BLaER1 treated with 17β-estradiol and CSF1 and Interleukin-3, amounts not matched to agents 10 nM and 100 nM (cell line): ENCODE measurements around the gene ACKR3.

ENCODE experiments used
- H3K27ac ChIP-seq, 11 experiments: shearing (Covaris generic); formaldehyde crosslinking; 2 replicates each; pipeline ENCODE4 v1.8.1; 2022
- H3K27me3 ChIP-seq, 11 experiments: shearing (Covaris generic); formaldehyde crosslinking; 2 replicates each; pipeline ENCODE4 v1.8.1; 2022
- H3K36me3 ChIP-seq, 11 experiments: shearing (Covaris generic); formaldehyde crosslinking; 2 replicates each; pipeline ENCODE4 v1.8.1; 2022
- H3K4me1 ChIP-seq, 10 experiments: shearing (Covaris generic); formaldehyde crosslinking; 2 replicates each; pipeline ENCODE4 v1.8.1; 2022
- H3K4me2 ChIP-seq, 11 experiments: shearing (Covaris generic); formaldehyde crosslinking; 2 replicates each; pipeline ENCODE4 v1.8.1; 2022
- H3K4me3 ChIP-seq, 10 experiments: shearing (Covaris generic); formaldehyde crosslinking; 2 replicates each; pipeline ENCODE4 v1.8.1; 2022
- H3K9ac ChIP-seq, 11 experiments: shearing (Covaris generic); formaldehyde crosslinking; 2 replicates each; pipeline ENCODE4 v1.8.1; 2022
- H3K9me3 ChIP-seq, 11 experiments: shearing (Covaris generic); formaldehyde crosslinking; replicated peaks in 1 of 11; 2 replicates each; pipeline ENCODE4 v1.8.1; 2022
- H4K20me1 ChIP-seq, 11 experiments: shearing (Covaris generic); formaldehyde crosslinking; 2 replicates each; pipeline ENCODE4 v1.8.1; 2022
- Cebpa-rat ChIP-seq, 11 experiments: shearing (Covaris generic); IDR thresholded peaks; 2 replicates each; pipeline ENCODE4 v1.8.1; 2022

The ACKR3 gene

GRCh38 chr2:236608188-236608525 is 38.5 kb downstream of the ACKR3 start:
- Histone ChIP-seq H3K9me3 (peaks cover 0 to 4% (median 0%) of the 10 kb centered on the region in 11 experiments; a peak in 1 of 22 replicates), H3K27ac (no peak overlapping the region), H3K9ac (no peak overlapping the region), H4K20me1 (no peaks in the 10 kb centered on the region), H3K36me3 (no peaks in the 10 kb centered on the region), H3K4me2 (0 out of 22 replicates have a peak overlapping the region, but pooled peaks of 1 of the 11 experiments have one; percentile 36), H3K27me3 (peaks cover 0 to 6% (median 0%) of the 10 kb centered on the region in 11 experiments; a peak in 2 of 22 replicates), H3K4me3 (no peak overlapping the region), H3K4me1 (peaks cover 0 to 27% (median 9%) of the 10 kb centered on the region in 10 experiments; a peak in 13 of 20 replicates)
- no peak for TF ChIP-seq Cebpa-rat (IDR thresholded peaks at IDR 0.05)

- peaks cover 0 to 4% (median 0%) of the 10 kb centered on the region in 11 experiments; a peak in 1 of 22 replicates for H3K9me3 ChIP-seq
- H4K20me1 ChIP-seq: no peaks in the 10 kb centered on the region
- no peak overlapping the region for H3K4me3 ChIP-seq
- H3K27me3 ChIP-seq: peaks cover 0 to 6% (median 0%) of the 10 kb centered on the region in 11 experiments; a peak in 2 of 22 replicates
- no peak overlapping the region for H3K4me2 ChIP-seq
- TF ChIP-seq Cebpa-rat (IDR thresholded peaks at IDR 0.05): no peak
- peaks cover 0 to 27% (median 9%) of the 10 kb centered on the region in 10 experiments; a peak in 13 of 20 replicates for H3K4me1 ChIP-seq
- no peak overlapping the region for H3K27ac ChIP-seq
- H3K9ac ChIP-seq: no peak overlapping the region
- H3K36me3 ChIP-seq: no peaks in the 10 kb centered on the region
Measured at GRCh38 chr2:236608710-236609109, 39.1 kb downstream of the ACKR3 start.

GRCh38 chr2:236610991-236611821 is 41.6 kb downstream of the ACKR3 start:
- Histone ChIP-seq H3K4me2 (no peak overlapping the region), H4K20me1 (no peaks in the 10 kb centered on the region), H3K4me1 (peaks cover 0 to 13% (median 11%) of the 10 kb centered on the region in 10 experiments; a peak in 13 of 20 replicates), H3K36me3 (no peaks in the 10 kb centered on the region), H3K9me3 (peaks cover 0 to 4% (median 0%) of the 10 kb centered on the region in 11 experiments; a peak in 1 of 22 replicates), H3K9ac (no peak overlapping the region), H3K4me3 (no peak overlapping the region), H3K27me3 (no peaks in the 10 kb centered on the region), H3K27ac (no peak overlapping the region)
- TF ChIP-seq Cebpa-rat (IDR thresholded peaks at IDR 0.05): no peak

GRCh38 chr2:236612737-236613136 is 43.1 kb downstream of the ACKR3 start:
- no peak for TF ChIP-seq Cebpa-rat (IDR thresholded peaks at IDR 0.05)
- no peak overlapping the region for H3K27ac ChIP-seq
- peaks cover 0 to 7% (median 4%) of the 10 kb centered on the region in 10 experiments; a peak in 7 of 20 replicates for H3K4me1 ChIP-seq
- H4K20me1 ChIP-seq: no peaks in the 10 kb centered on the region
- H3K9me3 ChIP-seq: peaks cover 0 to 4% (median 0%) of the 10 kb centered on the region in 11 experiments; a peak in 1 of 22 replicates
- H3K9ac ChIP-seq: no peak overlapping the region
- no peak overlapping the region for H3K4me2 ChIP-seq
- H3K4me3 ChIP-seq: no peak overlapping the region
- no peaks in the 10 kb centered on the region for H3K36me3 ChIP-seq
- H3K27me3 ChIP-seq: no peaks in the 10 kb centered on the region

- H3K4me3 ChIP-seq: no peak overlapping the region
- no peak overlapping the region for H3K27ac ChIP-seq
- TF ChIP-seq Cebpa-rat (IDR thresholded peaks at IDR 0.05): no peak
- H4K20me1 ChIP-seq: no peaks in the 10 kb centered on the region
- no peak overlapping the region for H3K4me2 ChIP-seq
- no peaks in the 10 kb centered on the region for H3K27me3 ChIP-seq
- peaks cover 0 to 4% (median 0%) of the 10 kb centered on the region in 11 experiments; a peak in 1 of 22 replicates for H3K9me3 ChIP-seq
- no peaks in the 10 kb centered on the region for H3K36me3 ChIP-seq
- peaks cover 0 to 6% (median 4%) of the 10 kb centered on the region in 10 experiments; a peak in 6 of 20 replicates for H3K4me1 ChIP-seq
- H3K9ac ChIP-seq: no peak overlapping the region
Measured at GRCh38 chr2:236613612-236614011, 44.0 kb downstream of the ACKR3 start.

GRCh38 chr2:236614551-236614950 is 44.9 kb downstream of the ACKR3 start:
- TF ChIP-seq Cebpa-rat (IDR thresholded peaks at IDR 0.05): no peak
- Histone ChIP-seq H3K9ac (no peak overlapping the region), H3K27ac (no peak overlapping the region), H3K4me2 (no peak overlapping the region), H3K4me1 (peaks cover 0 to 6% (median 4%) of the 10 kb centered on the region in 10 experiments; a peak in 6 of 20 replicates), H4K20me1 (no peaks in the 10 kb centered on the region), H3K9me3 (peaks cover 0 to 4% (median 0%) of the 10 kb centered on the region in 11 experiments; a peak in 1 of 22 replicates), H3K27me3 (no peaks in the 10 kb centered on the region), H3K4me3 (no peak overlapping the region), H3K36me3 (no peaks in the 10 kb centered on the region)

GRCh38 chr2:236616031-236616430 is 46.4 kb downstream of the ACKR3 start:
- no peak overlapping the region for H3K9ac ChIP-seq
- H3K9me3 ChIP-seq: no peaks in the 10 kb centered on the region
- no peak for TF ChIP-seq Cebpa-rat (IDR thresholded peaks at IDR 0.05)
- H3K4me1 ChIP-seq: peaks cover 0 to 6% (median 4%) of the 10 kb centered on the region in 10 experiments; a peak in 6 of 20 replicates
- H3K4me3 ChIP-seq: no peak overlapping the region
- H3K4me2 ChIP-seq: peak overlapping the region in 5 of 11 experiments; percentile 10 to 33 (median 21); a peak in 4 of 22 replicates
- H4K20me1 ChIP-seq: no peaks in the 10 kb centered on the region
- H3K27me3 ChIP-seq: no peaks in the 10 kb centered on the region
- no peaks in the 10 kb centered on the region for H3K36me3 ChIP-seq
- no peak overlapping the region for H3K27ac ChIP-seq

- H3K4me2 ChIP-seq: peak overlapping the region in 1 of 11 experiments; percentile 33; a peak in 3 of 22 replicates
- no peaks in the 10 kb centered on the region for H3K9me3 ChIP-seq
- H4K20me1 ChIP-seq: no peaks in the 10 kb centered on the region
- no peaks in the 10 kb centered on the region for H3K36me3 ChIP-seq
- H3K4me3 ChIP-seq: no peak overlapping the region
- no peak overlapping the region for H3K9ac ChIP-seq
- H3K4me1 ChIP-seq: peaks cover 0 to 6% (median 4%) of the 10 kb centered on the region in 10 experiments; a peak in 6 of 20 replicates
- TF ChIP-seq Cebpa-rat (IDR thresholded peaks at IDR 0.05): no peak
- H3K27me3 ChIP-seq: no peaks in the 10 kb centered on the region
- no peak overlapping the region for H3K27ac ChIP-seq
Measured at GRCh38 chr2:236616624-236617023, 47.0 kb downstream of the ACKR3 start.

- H4K20me1 ChIP-seq: no peaks in the 10 kb centered on the region
- no peaks in the 10 kb centered on the region for H3K9me3 ChIP-seq
- H3K27me3 ChIP-seq: no peaks in the 10 kb centered on the region
- H3K27ac ChIP-seq: no peak overlapping the region
- H3K4me3 ChIP-seq: no peak overlapping the region
- peaks cover 0 to 6% (median 4%) of the 10 kb centered on the region in 10 experiments; a peak in 6 of 20 replicates for H3K4me1 ChIP-seq
- no peaks in the 10 kb centered on the region for H3K36me3 ChIP-seq
- H3K4me2 ChIP-seq: no peak overlapping the region
- H3K9ac ChIP-seq: no peak overlapping the region
- no peak for TF ChIP-seq Cebpa-rat (IDR thresholded peaks at IDR 0.05)
Measured at GRCh38 chr2:236617221-236617737, 47.7 kb downstream of the ACKR3 start.
